Measurements from ENCODE around the gene CDC42SE2.

CDC42SE2 gene

DNA sequence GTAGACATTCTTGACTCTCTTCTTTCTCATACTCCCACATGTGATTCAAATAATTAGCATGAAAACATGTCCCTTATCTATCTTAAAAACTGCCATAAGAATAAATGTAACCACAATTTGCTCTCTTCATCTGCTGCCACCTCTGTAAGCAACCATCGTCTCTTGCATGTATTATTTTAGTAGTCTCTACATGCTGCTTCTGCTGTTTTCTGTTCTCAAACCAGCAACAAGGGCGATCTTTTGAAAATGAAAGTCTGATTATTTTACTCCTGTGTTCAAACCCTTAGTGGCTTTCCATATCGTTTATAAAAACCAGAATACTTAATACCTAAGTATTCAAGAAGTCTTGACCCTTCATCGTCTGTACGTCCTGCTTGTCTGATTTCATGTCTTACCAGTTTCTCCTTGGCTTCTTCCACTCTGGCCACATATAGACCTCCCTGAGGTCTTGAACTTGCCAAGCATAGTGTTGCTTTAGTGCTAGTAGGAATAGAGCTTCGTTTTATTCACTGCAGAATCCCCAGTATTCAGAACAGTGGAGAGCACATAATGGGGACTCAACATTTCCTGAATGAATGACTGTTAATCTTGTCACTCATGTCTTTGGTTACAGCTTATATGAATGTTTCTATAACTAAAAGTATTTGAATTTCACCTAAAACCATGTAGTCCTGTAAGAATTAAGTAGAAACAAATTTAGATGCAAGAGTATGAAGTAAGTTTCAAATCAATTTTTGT is 10.6 kb downstream of the CDC42SE2 start:
- no peak for TF ChIP-seq POLR2AphosphoS5 (IDR thresholded peaks at IDR 0.05; ENCODE audit: low read depth)
- TF ChIP-seq, protein P1, sequence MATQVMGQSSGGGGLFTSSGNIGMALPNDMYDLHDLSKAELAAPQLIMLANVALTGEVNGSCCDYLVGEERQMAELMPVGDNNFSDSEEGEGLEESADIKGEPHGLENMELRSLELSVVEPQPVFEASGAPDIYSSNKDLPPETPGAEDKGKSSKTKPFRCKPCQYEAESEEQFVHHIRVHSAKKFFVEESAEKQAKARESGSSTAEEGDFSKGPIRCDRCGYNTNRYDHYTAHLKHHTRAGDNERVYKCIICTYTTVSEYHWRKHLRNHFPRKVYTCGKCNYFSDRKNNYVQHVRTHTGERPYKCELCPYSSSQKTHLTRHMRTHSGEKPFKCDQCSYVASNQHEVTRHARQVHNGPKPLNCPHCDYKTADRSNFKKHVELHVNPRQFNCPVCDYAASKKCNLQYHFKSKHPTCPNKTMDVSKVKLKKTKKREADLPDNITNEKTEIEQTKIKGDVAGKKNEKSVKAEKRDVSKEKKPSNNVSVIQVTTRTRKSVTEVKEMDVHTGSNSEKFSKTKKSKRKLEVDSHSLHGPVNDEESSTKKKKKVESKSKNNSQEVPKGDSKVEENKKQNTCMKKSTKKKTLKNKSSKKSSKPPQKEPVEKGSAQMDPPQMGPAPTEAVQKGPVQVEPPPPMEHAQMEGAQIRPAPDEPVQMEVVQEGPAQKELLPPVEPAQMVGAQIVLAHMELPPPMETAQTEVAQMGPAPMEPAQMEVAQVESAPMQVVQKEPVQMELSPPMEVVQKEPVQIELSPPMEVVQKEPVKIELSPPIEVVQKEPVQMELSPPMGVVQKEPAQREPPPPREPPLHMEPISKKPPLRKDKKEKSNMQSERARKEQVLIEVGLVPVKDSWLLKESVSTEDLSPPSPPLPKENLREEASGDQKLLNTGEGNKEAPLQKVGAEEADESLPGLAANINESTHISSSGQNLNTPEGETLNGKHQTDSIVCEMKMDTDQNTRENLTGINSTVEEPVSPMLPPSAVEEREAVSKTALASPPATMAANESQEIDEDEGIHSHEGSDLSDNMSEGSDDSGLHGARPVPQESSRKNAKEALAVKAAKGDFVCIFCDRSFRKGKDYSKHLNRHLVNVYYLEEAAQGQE (IDR thresholded peaks at IDR 0.05; ENCODE audit: insufficient replicate concordance, low read depth) = no peak
- TF ChIP-seq SPI1 (IDR thresholded peaks at IDR 0.05; ENCODE audit: borderline replicate concordance, low read depth) = no peak
- TF ChIP-seq GABPA (IDR thresholded peaks at IDR 0.05; ENCODE audit: low read depth) = no peak
- TF ChIP-seq, protein P2, sequence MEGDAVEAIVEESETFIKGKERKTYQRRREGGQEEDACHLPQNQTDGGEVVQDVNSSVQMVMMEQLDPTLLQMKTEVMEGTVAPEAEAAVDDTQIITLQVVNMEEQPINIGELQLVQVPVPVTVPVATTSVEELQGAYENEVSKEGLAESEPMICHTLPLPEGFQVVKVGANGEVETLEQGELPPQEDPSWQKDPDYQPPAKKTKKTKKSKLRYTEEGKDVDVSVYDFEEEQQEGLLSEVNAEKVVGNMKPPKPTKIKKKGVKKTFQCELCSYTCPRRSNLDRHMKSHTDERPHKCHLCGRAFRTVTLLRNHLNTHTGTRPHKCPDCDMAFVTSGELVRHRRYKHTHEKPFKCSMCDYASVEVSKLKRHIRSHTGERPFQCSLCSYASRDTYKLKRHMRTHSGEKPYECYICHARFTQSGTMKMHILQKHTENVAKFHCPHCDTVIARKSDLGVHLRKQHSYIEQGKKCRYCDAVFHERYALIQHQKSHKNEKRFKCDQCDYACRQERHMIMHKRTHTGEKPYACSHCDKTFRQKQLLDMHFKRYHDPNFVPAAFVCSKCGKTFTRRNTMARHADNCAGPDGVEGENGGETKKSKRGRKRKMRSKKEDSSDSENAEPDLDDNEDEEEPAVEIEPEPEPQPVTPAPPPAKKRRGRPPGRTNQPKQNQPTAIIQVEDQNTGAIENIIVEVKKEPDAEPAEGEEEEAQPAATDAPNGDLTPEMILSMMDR (IDR thresholded peaks at IDR 0.05; ENCODE audit: insufficient read depth, low read length) = no peak
- Histone ChIP-seq H3K27ac (replicated peaks) (no peak overlapping the region), H3K4me3 (replicated peaks; ENCODE audit: insufficient read depth, low read length) (no peak overlapping the region), H3K27me3 (ENCODE audit: insufficient read depth, poor library complexity, severe bottlenecking) (no peaks in the 10 kb centered on the region)
- DNase-seq (ENCODE audit: low read depth in 1 of 2, low spot score in 1 of 2) = no peak

DNA sequence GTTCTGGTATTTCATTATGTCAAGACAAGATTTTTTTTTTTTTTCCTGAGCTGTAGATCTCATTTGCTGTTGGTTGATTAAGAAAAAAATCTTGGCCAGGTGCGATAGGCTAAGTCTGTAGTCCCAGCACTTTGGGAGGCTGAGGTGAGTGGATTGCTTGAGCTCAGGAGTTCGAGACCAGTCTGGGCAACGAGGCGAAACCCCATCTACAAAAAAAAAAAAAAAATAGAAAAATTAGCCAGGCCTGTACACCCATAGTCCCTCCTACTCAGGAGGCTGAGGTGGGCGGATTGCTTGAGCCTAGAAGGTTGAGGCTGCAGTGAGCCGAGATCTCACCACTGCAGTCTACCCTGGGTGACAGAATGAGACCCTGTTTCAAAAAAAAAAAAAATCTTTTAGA is 12.2 kb downstream of the CDC42SE2 start:
- TF ChIP-seq, protein P2 (IDR thresholded peaks at IDR 0.05; ENCODE audit: insufficient read depth, low read length) = no peak
- TF ChIP-seq GABPA (IDR thresholded peaks at IDR 0.05; ENCODE audit: low read depth) (no peak), SPI1 (IDR thresholded peaks at IDR 0.05; ENCODE audit: borderline replicate concordance, low read depth) (no peak), POLR2AphosphoS5 (IDR thresholded peaks at IDR 0.05; ENCODE audit: low read depth) (no peak)
- TF ChIP-seq, protein P1 (IDR thresholded peaks at IDR 0.05; ENCODE audit: insufficient replicate concordance, low read depth) = no peak

DNA sequence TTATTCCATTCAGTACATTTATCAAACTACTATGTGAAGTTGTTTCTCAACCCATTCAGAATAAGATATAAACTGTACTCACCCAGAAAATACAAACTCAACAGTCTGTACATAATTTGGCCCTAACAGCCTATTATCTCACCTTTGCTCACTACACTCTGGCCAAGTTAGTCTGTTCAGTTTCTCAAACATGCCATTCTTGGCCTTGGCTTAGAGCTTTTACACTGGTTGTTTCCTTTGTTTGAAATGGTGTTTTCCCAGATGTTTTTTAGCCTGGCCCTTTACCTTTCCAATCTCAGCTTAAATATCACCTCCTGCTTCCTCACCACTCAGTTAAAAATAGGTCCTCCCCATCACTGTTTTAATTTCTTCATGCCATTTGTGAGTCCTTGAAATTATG is 13.6 kb downstream of the CDC42SE2 start:
- DNase-seq (ENCODE audit: low read depth in 1 of 2, low spot score in 1 of 2) = no peak
- no peak for TF ChIP-seq SPI1 (IDR thresholded peaks at IDR 0.05; ENCODE audit: borderline replicate concordance, low read depth)
- no peak for TF ChIP-seq GABPA (IDR thresholded peaks at IDR 0.05; ENCODE audit: low read depth)
- TF ChIP-seq, protein P1 (IDR thresholded peaks at IDR 0.05; ENCODE audit: insufficient replicate concordance, low read depth) = no peak
- TF ChIP-seq, protein P2 (IDR thresholded peaks at IDR 0.05; ENCODE audit: insufficient read depth, low read length) = no peak
- no peak for TF ChIP-seq POLR2AphosphoS5 (IDR thresholded peaks at IDR 0.05; ENCODE audit: low read depth)
- Histone ChIP-seq H3K27me3 (ENCODE audit: insufficient read depth, poor library complexity, severe bottlenecking) (no peaks in the 10 kb centered on the region), H3K27ac (replicated peaks) (no peak overlapping the region), H3K4me3 (replicated peaks; ENCODE audit: insufficient read depth, low read length) (no peak overlapping the region)

More for the DNA sequence above, 12.2 kb downstream of the CDC42SE2 start:
- no peak for DNase-seq (ENCODE audit: low read depth in 1 of 2, low spot score in 1 of 2)
- H3K27me3 ChIP-seq (ENCODE audit: insufficient read depth, poor library complexity, severe bottlenecking) = no peaks in the 10 kb centered on the region
- H3K4me3 ChIP-seq (replicated peaks; ENCODE audit: insufficient read depth, low read length) = no peak overlapping the region
- no peak overlapping the region for H3K27ac ChIP-seq (replicated peaks)
